Right cardiac atrium (tissue), 5 donors: ENCODE data around the gene SLC36A1. TPM values are rescaled to one million over a fixed set of nuclear protein-coding genes. Genes with fewer than 3 reads are reported as not detected.

Experiments used
- ATAC-seq, 2 donors: fragments of 200-7000 bp; cut with Tn5 transposase; one replicate each; pipeline versions ENCODE4 v1.8.0 to v1.9.1; 2020; ENCODE audit warnings: moderate library complexity in 2 of 2, mild to moderate bottlenecking in 1 of 2
- DNase-seq, 3 donors: peaks; one replicate each; pipeline ENCODE4 v3.0.0-alpha.2; 2020
- H3K27ac ChIP-seq: one replicate; pipeline ENCODE4 v1.5.1; 2013; ENCODE audit warnings: mild to moderate bottlenecking, low read length, control low read depth, moderate library complexity
- H3K27me3 ChIP-seq: one replicate; pipeline ENCODE4 v1.6.1; 2013; ENCODE audit not compliant: control insufficient read depth, insufficient read depth
- H3K4me1 ChIP-seq: one replicate; pipeline ENCODE4 v1.6.1; 2013; ENCODE audit warnings: low read length; ENCODE audit not compliant: control insufficient read depth, insufficient read depth
- H3K4me3 ChIP-seq: one replicate; pipeline ENCODE4 v1.5.1; 2013; ENCODE audit warnings: low read length, control low read depth
- H3K9me3 ChIP-seq: one replicate; pipeline ENCODE4 v1.6.1; 2013; ENCODE audit warnings: low read length; ENCODE audit not compliant: control insufficient read depth
- WGBS: extraction: QIAGEN DNeasy Blood & Tissue Kit; methylation state at CpG from one replicate; pipeline ENCODE4 v1.1.7; 2013; 5-methylcytosine and 5-hydroxymethylcytosine counted together
- intact Hi-C, 4 donors: fragments of 100-400 bp; cut with DNase I; formaldehyde crosslinking; loops; one replicate each; pipeline versions ENCODE4 v1.11.0 to v1.14.0; 2022 to 2023
- microRNA-seq, 2 donors: library from miRNA; unstranded; fragments of <30 nt; microRNA quantifications; one replicate each; pipeline ENCODE4 v1.2.0, GENCODE V29; 2020 to 2021
- polyA plus RNA-seq: library from polyadenylated mRNA; stranded (reverse); fragments of 200-250 nt; gene quantifications from one replicate; pipeline ENCODE4 v1.2.3, GENCODE V29; 2013
- total RNA-seq, 4 donors: library from RNA; stranded (reverse); fragmentation: NEBNext Ultra II Directional; extraction: Animal tissue kit (Norgen Biotek cat#: 25700); gene quantifications; one replicate each; pipeline ENCODE4 v1.2.1, GENCODE V29; 2021
- donor health status: healthy with polysubstance abuse.
- donor health status: DM: no; HTN: yes; CAD: no.
- donor health status: DM: no; HTN: no; CAD: no.
- donor health status: DM: no; HTN: yes; CAD: no; lungs with severe emphysema.
- donor health status: DM: yes; HTN: yes; CAD: no.

The SLC36A1 gene
- total and polyA plus RNA-seq, 5 donors, result 1.3 to 6.2 (median 4.5) TPM

DNA sequence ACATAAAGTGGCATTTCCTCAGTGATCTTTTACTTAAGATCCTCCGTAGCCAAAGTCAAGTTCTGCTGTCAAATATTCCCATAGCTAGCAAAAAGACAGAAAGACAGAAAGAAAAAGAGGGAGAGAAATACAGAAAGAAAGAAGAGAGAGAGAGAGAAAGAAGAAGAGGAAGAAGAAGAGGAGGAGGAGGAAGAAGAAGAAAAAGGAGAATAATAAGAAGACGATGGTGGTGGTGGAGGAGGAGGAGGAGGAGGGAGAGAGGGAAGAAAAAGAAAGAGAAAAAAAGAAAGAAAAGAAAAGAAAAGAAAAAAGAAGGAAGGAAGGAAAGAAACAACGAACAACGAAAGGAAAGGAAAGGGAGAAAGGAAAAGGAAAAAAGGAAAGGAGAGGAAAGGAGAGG is 89.6 kb downstream of the SLC36A1 start:
- no peak overlapping the region for H3K4me3 ChIP-seq
- WGBS, result 75% methylated on average over 4 of the region's 4 CpGs
- H3K9me3 ChIP-seq, result no peaks in the 10 kb centered on the region
- H3K27me3 ChIP-seq, result no peaks in the 10 kb centered on the region
- no peak for DNase-seq
- no peaks in the 10 kb centered on the region for H3K4me1 ChIP-seq
- intact Hi-C loops, result no loop called here
- H3K27ac ChIP-seq, result no peak overlapping the region
- no peak for ATAC-seq

DNA sequence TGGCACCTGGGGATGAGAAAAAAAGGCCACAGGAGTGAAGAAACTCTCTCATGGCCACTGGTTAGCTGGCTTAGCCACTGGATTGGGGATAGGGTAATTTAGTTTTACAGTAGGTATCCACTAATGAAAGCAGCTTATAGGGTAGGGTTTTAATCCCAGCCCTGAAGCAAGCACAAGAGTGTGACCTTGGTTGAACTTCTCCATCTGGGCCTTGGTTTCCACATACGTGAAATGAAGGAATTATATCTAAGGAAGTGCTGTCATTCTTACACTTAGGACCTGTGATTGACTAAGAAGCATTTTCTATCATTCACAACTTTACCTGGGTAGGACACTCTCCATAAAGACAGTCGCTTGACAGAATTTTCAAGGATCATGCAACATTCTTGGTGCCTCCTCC is 94.2 kb downstream of the SLC36A1 start:
- no peaks in the 10 kb centered on the region for H3K9me3 ChIP-seq
- no peak overlapping the region for H3K4me3 ChIP-seq
- no peak for ATAC-seq
- no peak overlapping the region for H3K27ac ChIP-seq
- intact Hi-C loops, result no loop called here
- no peak for DNase-seq
- WGBS, result 74% methylated on average over 2 of the region's 2 CpGs
- no peaks in the 10 kb centered on the region for H3K4me1 ChIP-seq
- H3K27me3 ChIP-seq, result no peaks in the 10 kb centered on the region

Small RNAs within 50 kb of the gene (microRNA-seq; reads per million reads assigned to microRNA genes)
- gene MIR6499, result 0 reads per million in 2 donors

Other genes starting within 250 kb of the SLC36A1 start
- 100 to 1,000 TPM; 167 to 194 (median 190) TPM for gene CCDC69, start 223.5 kb upstream of the SLC36A1 start, total RNA-seq
- gene CCDC69, start 223.5 kb upstream of the SLC36A1 start, polyA plus RNA-seq, result 244 TPM
- gene GM2A, start 194.4 kb upstream of the SLC36A1 start, total RNA-seq, result 10 to 100 TPM; 30.1 to 43.4 (median 35.3) TPM
- gene GM2A, start 194.4 kb upstream of the SLC36A1 start, polyA plus RNA-seq, result 27.7 TPM
- gene SLC36A3, start 143.8 kb upstream of the SLC36A1 start, total RNA-seq, result not detected
- gene SLC36A3, start 143.8 kb upstream of the SLC36A1 start, polyA plus RNA-seq, result not detected
- not detected for gene SLC36A2, start 100.0 kb upstream of the SLC36A1 start, total RNA-seq
- gene SLC36A2, start 100.0 kb upstream of the SLC36A1 start, polyA plus RNA-seq, result 0.14 TPM
- gene FAT2, start 143.7 kb downstream of the SLC36A1 start, total RNA-seq, result under 1 TPM in 1 of 4 donors, not detected in 3; 0.03 TPM
- under 0.01 TPM for gene FAT2, start 143.7 kb downstream of the SLC36A1 start, polyA plus RNA-seq
- 100 to 1,000 TPM; 440 to 896 (median 629) TPM for gene SPARC, start 239.3 kb downstream of the SLC36A1 start, total RNA-seq
- 301 TPM for gene SPARC, start 239.3 kb downstream of the SLC36A1 start, polyA plus RNA-seq